Upper lobe of right lung (tissue), 1 donor: ENCODE data around the gene SLC66A2. TPM values are rescaled to one million over a fixed set of nuclear protein-coding genes. Genes with fewer than 3 reads are reported as not detected.

Source experiments
- ATAC-seq: fragments of 200-7000 bp; cut with Tn5 transposase; one replicate; pipeline ENCODE4 v1.9.1; 2020; ENCODE audit warnings: mild to moderate bottlenecking, moderate library complexity
- DNase-seq: peaks from one replicate; pipeline ENCODE4 v3.0.0-alpha.2; 2020
- H3K27ac ChIP-seq: fragments of 200-600 bp; one replicate; pipeline ENCODE4 v1.8.0; 2022
- H3K27me3 ChIP-seq: fragments of 200-600 bp; one replicate; pipeline ENCODE4 v1.8.0; 2022; ENCODE audit warnings: mild to moderate bottlenecking
- H3K36me3 ChIP-seq: fragments of 200-600 bp; one replicate; pipeline ENCODE4 v1.8.0; 2022
- H3K4me1 ChIP-seq: fragments of 200-600 bp; one replicate; pipeline ENCODE4 v1.8.0; 2022
- H3K4me3 ChIP-seq: fragments of 200-600 bp; one replicate; pipeline ENCODE4 v1.8.0; 2022; ENCODE audit warnings: mild to moderate bottlenecking
- H3K9me3 ChIP-seq: fragments of 200-600 bp; one replicate; pipeline ENCODE4 v1.8.0; 2022
- CTCF ChIP-seq: fragments of 200-600 bp; IDR thresholded peaks from one replicate; pipeline ENCODE4 v1.8.0; 2022; ENCODE audit warnings: antibody characterized with exemption
- intact Hi-C: fragments of 100-400 bp; cut with DNase I; formaldehyde crosslinking; loops from one replicate; pipeline ENCODE4 v1.11.0; 2022
- total RNA-seq: library from RNA; stranded (reverse); fragmentation: NEBNext Ultra II Directional; extraction: Animal tissue kit (Norgen Biotek cat#: 25700); gene quantifications from one replicate; pipeline ENCODE4 v1.2.1, GENCODE V29; 2021
- donor health status: DM: no; HTN: yes; CAD: no; lungs with severe emphysema.

Gene SLC66A2
- total RNA-seq, 1 donor from 2014 or later = 59.5 TPM

GRCh38 chr18:79948719-79949411 is 2.6 kb downstream of the SLC66A2 start:
- Histone ChIP-seq H3K36me3 (no peaks in the 10 kb centered on the region), H3K4me3 (peak overlapping the region; percentile 76), H3K27me3 (no peaks in the 10 kb centered on the region), H3K4me1 (peaks cover 38% of the 10 kb centered on the region), H3K27ac (peak overlapping the region; percentile 81), H3K9me3 (no peaks in the 10 kb centered on the region)
- TF ChIP-seq CTCF = no peak
- intact Hi-C loops = no loop called here
- DNase-seq (no peak), ATAC-seq (no peak)

GRCh38 chr18:79947881-79948610 is 3.4 kb downstream of the SLC66A2 start:
- TF ChIP-seq CTCF = no peak
- Histone ChIP-seq H3K4me3 (no peak overlapping the region), H3K27me3 (no peaks in the 10 kb centered on the region), H3K27ac (no peak overlapping the region), H3K36me3 (peaks cover 3% of the 10 kb centered on the region), H3K4me1 (peaks cover 38% of the 10 kb centered on the region), H3K9me3 (no peaks in the 10 kb centered on the region)
- ATAC-seq (no peak), DNase-seq (peak; percentile 35)
- intact Hi-C loops = no loop called here

- H3K27me3 ChIP-seq = no peaks in the 10 kb centered on the region
- DNase-seq (peak; percentile 68), ATAC-seq (peak; percentile 43)
- intact Hi-C loops = no loop called here
- no peak overlapping the region for H3K4me3 ChIP-seq
- TF ChIP-seq CTCF = no peak
- no peak overlapping the region for H3K27ac ChIP-seq
- H3K9me3 ChIP-seq = no peaks in the 10 kb centered on the region
- peaks cover 38% of the 10 kb centered on the region for H3K4me1 ChIP-seq
- H3K36me3 ChIP-seq = peaks cover 12% of the 10 kb centered on the region
These were observed 4.2 kb downstream of the SLC66A2 start for GRCh38 chr18:79947054-79947755.

GRCh38 chr18:79945118-79946042 is 6.1 kb downstream of the SLC66A2 start:
- peak; percentile 54 for DNase-seq
- no peak for TF ChIP-seq CTCF
- Histone ChIP-seq H3K36me3 (peaks cover 29% of the 10 kb centered on the region), H3K4me3 (no peak overlapping the region), H3K9me3 (no peaks in the 10 kb centered on the region), H3K27ac (no peak overlapping the region), H3K4me1 (peaks cover 36% of the 10 kb centered on the region), H3K27me3 (no peaks in the 10 kb centered on the region)
- no peak for ATAC-seq
- intact Hi-C loops = no loop called here

- intact Hi-C loops = no loop called here
- H3K4me3 ChIP-seq = no peak overlapping the region
- H3K36me3 ChIP-seq = peaks cover 29% of the 10 kb centered on the region
- no peak overlapping the region for H3K27ac ChIP-seq
- peaks cover 30% of the 10 kb centered on the region for H3K4me1 ChIP-seq
- no peaks in the 10 kb centered on the region for H3K9me3 ChIP-seq
- TF ChIP-seq CTCF = no peak
- H3K27me3 ChIP-seq = no peaks in the 10 kb centered on the region
- ATAC-seq (no peak), DNase-seq (peak; percentile 46)
These were observed 6.7 kb downstream of the SLC66A2 start for GRCh38 chr18:79944746-79945117.
